HCT116 (cell line): ENCODE measurements around the gene UCHL3. TPM values are rescaled to one million over a fixed set of nuclear protein-coding genes. Genes with fewer than 3 reads are reported as not detected.

Source experiments
- ATAC-seq: fragments of 200-7000 bp; cut with Tn5 transposase; 2 replicates; pipeline ENCODE4 v1.9.1; 2020; ENCODE audit warnings: mild to moderate bottlenecking, moderate library complexity
- BruUV-seq: library from RNA; stranded (reverse); fragments of 400-500 nt; replicated peaks from 2 replicates; lab custom pipeline; 2021; lab: Mats Ljungman, UMichigan
- CTCF ChIA-PET: fragments of 300-600 bp; sonication (Branson Sonifier 250); formaldehyde crosslinking; loops from one replicate; lab custom pipeline; 2021; ENCODE audit warnings: antibody characterized with exemption; lab: Charles Lee
- POLR2A ChIA-PET: fragments of 300-600, 350-600 bp; sonication (Branson Sonifier 250); formaldehyde crosslinking; loops from one replicate; lab custom pipeline; 2021; ENCODE audit warnings: antibody characterized with exemption; lab: Charles Lee
- RAD21 ChIA-PET, 2 experiments: fragments of 300-600 bp; sonication (Branson Sonifier 250); formaldehyde crosslinking; loops; one replicate each; lab custom pipeline; 2023; ENCODE audit warnings: low total read pairs in 2 of 2; ENCODE audit not compliant: uncharacterized antibody in 2 of 2, unreplicated experiment in 2 of 2, low non-redundant PET in 1 of 2; lab: Charles Lee
- DNase-seq: peaks from one replicate; pipeline ENCODE4 v3.0.0-alpha.2; 2010; ENCODE audit warnings: low read depth, low spot score
- H2AFZ ChIP-seq: fragments of 200-600 bp; shearing (Covaris generic), sonication (generic); 2 replicates; pipeline ENCODE4 v1.6.1; 2017; ENCODE audit warnings: low read depth, mixed run types, mixed read lengths, antibody characterized with exemption, low read length; ENCODE audit not compliant: poor library complexity, severe bottlenecking
- H3K27ac ChIP-seq: 2 replicates; pipeline ENCODE4 v1.5.1; 2012; ENCODE audit warnings: low read depth, low read length
- H3K27me3 ChIP-seq: fragments of 200-600 bp; sonication (generic); 2 replicates; pipeline ENCODE4 v1.6.1; 2016; ENCODE audit warnings: mixed run types, low read length, mixed read lengths; ENCODE audit not compliant: insufficient read depth
- H3K36me3 ChIP-seq, 2 experiments: fragments of 200-500 bp in 1 of 2; fragments of 200-600 bp in 1 of 2; sonication (Bioruptor generic) in 1 of 2; sonication (generic) in 1 of 2; 2 replicates each; pipeline versions ENCODE4 v1.5.1 to v1.6.1; 2014 to 2016; ENCODE audit warnings: low read length in 2 of 2, inconsistent platforms in 1 of 2, mixed read lengths in 1 of 2, mixed run types in 1 of 2; ENCODE audit not compliant: insufficient read depth in 2 of 2, control insufficient read depth in 1 of 2
- H3K4me1 ChIP-seq, 2 experiments: fragments of 200-600 bp in 1 of 2; sonication (generic) in 1 of 2; 2 replicates each; pipeline versions ENCODE4 v1.5.1 to v1.6.1; 2012 to 2017; ENCODE audit warnings: low read length in 2 of 2, inconsistent platforms in 1 of 2, mild to moderate bottlenecking in 1 of 2, mixed read lengths in 1 of 2, mixed run types in 1 of 2, moderate library complexity in 1 of 2; ENCODE audit not compliant: insufficient read depth in 2 of 2, control insufficient read depth in 1 of 2
- H3K4me2 ChIP-seq: fragments of 200-600 bp; sonication (generic); 2 replicates; pipeline ENCODE4 v1.6.1; 2017; ENCODE audit warnings: mixed run types, low read length, mixed read lengths
- H3K4me3 ChIP-seq, 2 experiments: fragments of 200-600 bp in 1 of 2; sonication (generic) in 1 of 2; replicated peaks in 1 of 2; 2 replicates each; pipeline ENCODE4 v1.5.1; 2011 to 2016; ENCODE audit warnings: low read length in 2 of 2, control low read depth in 1 of 2, low read depth in 1 of 2, mild to moderate bottlenecking in 1 of 2, mixed read lengths in 1 of 2, mixed run types in 1 of 2
- H3K79me2 ChIP-seq: fragments of 200-600 bp; sonication (generic); 2 replicates; pipeline ENCODE4 v1.6.1; 2017; ENCODE audit warnings: mild to moderate bottlenecking, mixed run types, low read length, moderate library complexity, mixed read lengths; ENCODE audit not compliant: insufficient read depth
- H3K9ac ChIP-seq: fragments of 200-600 bp; sonication (generic); 2 replicates; pipeline ENCODE4 v1.6.1; 2016; ENCODE audit warnings: low read length, mixed read lengths
- H3K9me2 ChIP-seq: fragments of 200-600 bp; sonication (generic), shearing (Covaris generic); 2 replicates; pipeline ENCODE4 v1.6.1; 2017; ENCODE audit warnings: mixed run types, mild to moderate bottlenecking, moderate library complexity; ENCODE audit not compliant: insufficient read depth
- H3K9me3 ChIP-seq, 2 experiments: fragments of 200-500 bp in 1 of 2; fragments of 200-600 bp in 1 of 2; sonication (Bioruptor generic) in 1 of 2; sonication (generic) in 1 of 2; 2 replicates each; pipeline ENCODE4 v1.6.1; 2014 to 2017; ENCODE audit warnings: low read length in 2 of 2, mixed read lengths in 2 of 2, inconsistent platforms in 1 of 2, low read depth in 1 of 2, mild to moderate bottlenecking in 1 of 2, mixed run types in 1 of 2, moderate library complexity in 1 of 2; ENCODE audit not compliant: control insufficient read depth in 1 of 2, insufficient read depth in 1 of 2
- H4K20me1 ChIP-seq: fragments of 200-600 bp; sonication (generic), shearing (Covaris generic); 2 replicates; pipeline ENCODE4 v1.6.1; 2017; ENCODE audit warnings: mixed run types, mild to moderate bottlenecking, moderate library complexity; ENCODE audit not compliant: insufficient read depth
- CBX3 ChIP-seq: IDR thresholded peaks from 2 replicates; pipeline ENCODE4 v1.6.1; 2012; ENCODE audit warnings: low read depth
- CEBPB ChIP-seq: IDR thresholded peaks from 2 replicates; pipeline ENCODE4 v1.6.1; 2012; ENCODE audit warnings: low read depth
- CTCF ChIP-seq, 3 experiments: fragments of 200-600 bp in 1 of 3; sonication (generic) in 1 of 3; IDR thresholded peaks in 2 of 3; conservative IDR thresholded peaks in 1 of 3; 2 replicates each; pipeline ENCODE4 v1.5.1; 2012 to 2017; ENCODE audit warnings: low read depth in 2 of 3, low read length in 2 of 3, antibody characterized with exemption in 1 of 3, borderline replicate concordance in 1 of 3, control low read depth in 1 of 3, mild to moderate bottlenecking in 1 of 3, mixed read lengths in 1 of 3, mixed run types in 1 of 3, moderate library complexity in 1 of 3; ENCODE audit not compliant: insufficient read depth in 1 of 3
- EGR1 ChIP-seq: IDR thresholded peaks from 2 replicates; pipeline ENCODE4 v1.6.1; 2012; ENCODE audit warnings: low read depth
- EZH2 ChIP-seq: fragments of 200-600 bp; sonication (generic); IDR thresholded peaks from 2 replicates; pipeline ENCODE4 v1.6.1; 2017; ENCODE audit warnings: antibody characterized with exemption, mixed run types
- EZH2phosphoT487 ChIP-seq: fragments of 200-600 bp; IDR thresholded peaks from 2 replicates; pipeline ENCODE4 v1.6.1; 2018; ENCODE audit warnings: antibody characterized with exemption, borderline replicate concordance
- FOSL1 ChIP-seq: IDR thresholded peaks from 2 replicates; pipeline ENCODE4 v1.6.1; 2012; ENCODE audit warnings: low read depth
- JUND ChIP-seq: IDR thresholded peaks from 2 replicates; pipeline ENCODE4 v1.6.1; 2012
- POLR2A ChIP-seq: IDR thresholded peaks from 2 replicates; pipeline ENCODE4 v1.7.0; 2011; ENCODE audit warnings: borderline replicate concordance; ENCODE audit not compliant: insufficient read depth, insufficient read length; ENCODE audit errors: extremely low read depth
- POLR2AphosphoS5 ChIP-seq: IDR thresholded peaks from 2 replicates; pipeline ENCODE4 v1.6.1; 2011; ENCODE audit warnings: mild to moderate bottlenecking, low read depth, low read length, moderate library complexity
- RAD21 ChIP-seq: IDR thresholded peaks from 2 replicates; pipeline ENCODE4 v1.6.1; 2012; ENCODE audit warnings: low read depth, mild to moderate bottlenecking
- REST ChIP-seq: IDR thresholded peaks from 2 replicates; pipeline ENCODE4 v1.6.1; 2012; ENCODE audit warnings: low read depth
- SIN3A ChIP-seq: IDR thresholded peaks from 2 replicates; pipeline ENCODE4 v1.6.1; 2012; ENCODE audit warnings: low read depth
- SRF ChIP-seq: IDR thresholded peaks from 2 replicates; pipeline ENCODE4 v1.6.1; 2012; ENCODE audit warnings: low read depth
- TCF7L2 ChIP-seq: IDR thresholded peaks from 2 replicates; pipeline ENCODE4 v1.7.0; 2011; ENCODE audit warnings: borderline replicate concordance, inconsistent platforms; ENCODE audit not compliant: insufficient read depth, insufficient read length; ENCODE audit errors: extremely low read depth
- YY1 ChIP-seq: IDR thresholded peaks from 2 replicates; pipeline ENCODE4 v1.6.1; 2011; ENCODE audit warnings: low read length, low read depth, moderate library complexity, mild to moderate bottlenecking; ENCODE audit not compliant: insufficient replicate concordance; ENCODE audit errors: extremely low read depth
- ZBTB33 ChIP-seq: IDR thresholded peaks from 2 replicates; pipeline ENCODE4 v1.6.1; 2011; ENCODE audit warnings: mild to moderate bottlenecking, low read length, moderate library complexity; ENCODE audit not compliant: insufficient replicate concordance; ENCODE audit errors: extremely low read depth
- ZFX ChIP-seq: fragments of 450-650 bp; IDR thresholded peaks from 2 replicates; pipeline ENCODE4 v1.6.1; 2017
- ZNF274 ChIP-seq: fragments of 200-500 bp; sonication (Bioruptor generic); IDR thresholded peaks from 2 replicates; pipeline ENCODE4 v1.6.1; 2014; ENCODE audit warnings: mild to moderate bottlenecking, low read depth, low read length, inconsistent platforms
- intact Hi-C: fragments of 100-400 bp; cut with micrococcal nuclease; formaldehyde crosslinking; loops from 2 replicates; pipeline ENCODE4 v1.10.0; 2022
- total RNA-seq: library from RNA; stranded (reverse); gene quantifications from one replicate; pipeline ENCODE4 v1.2.1, GENCODE V29; 2021; ENCODE audit not compliant: unreplicated experiment
- TF ChIP-seq, protein P1 (sequence below): IDR thresholded peaks from 2 replicates; pipeline ENCODE4 v1.6.1; 2012

The UCHL3 gene
- total RNA-seq, 1 experiment from 2014 or later, result 32.4 TPM

GRCh38 chr13:75628801-75629200, 79.2 kb downstream of the UCHL3 start:
- BruUV-seq, result no TSS peak
- DNase-seq (no peak), ATAC-seq (no peak)
- ChIA-PET POLR2A (no interaction called here), CTCF (no interaction called here), RAD21 (no interaction called here)
- TF ChIP-seq REST (no peak), ZBTB33 (no peak), JUND (no peak), CBX3 (no peak), EZH2 (no peak), FOSL1 (no peak), CTCF (IDR thresholded peaks at IDR 0.05 in 2 of 3, conservative IDR thresholded peaks at IDR 0.05 in 1 of 3; ENCODE audit: borderline replicate concordance in 1 of 3, insufficient read depth in 1 of 3, low read depth in 2 of 3, low read length in 2 of 3) (no peak), CEBPB (no peak), ZNF274 (no peak), POLR2A (no peak), ZFX (no peak), SRF (no peak), POLR2AphosphoS5 (no peak), EGR1 (no peak), EZH2phosphoT487 (no peak), YY1 (no peak), SIN3A (no peak), TCF7L2 (no peak), RAD21 (no peak)
- TF ChIP-seq, protein P1, sequence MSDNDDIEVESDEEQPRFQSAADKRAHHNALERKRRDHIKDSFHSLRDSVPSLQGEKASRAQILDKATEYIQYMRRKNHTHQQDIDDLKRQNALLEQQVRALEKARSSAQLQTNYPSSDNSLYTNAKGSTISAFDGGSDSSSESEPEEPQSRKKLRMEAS, result no peak
- H3K27ac ChIP-seq, result no peak overlapping the region
- no peak overlapping the region for H3K9ac ChIP-seq
- no peaks in the 10 kb centered on the region for H3K9me3 ChIP-seq
- H3K9me2 ChIP-seq, result no peaks in the 10 kb centered on the region
- no peaks in the 10 kb centered on the region for H3K27me3 ChIP-seq
- no peak overlapping the region for H3K4me3 ChIP-seq
- H4K20me1 ChIP-seq, result no peaks in the 10 kb centered on the region
- no peak overlapping the region for H3K4me2 ChIP-seq
- H3K79me2 ChIP-seq, result no peaks in the 10 kb centered on the region
- no peaks in the 10 kb centered on the region for H3K36me3 ChIP-seq
- intact Hi-C loops, result no loop called here
- H2AFZ ChIP-seq, result no peak overlapping the region
- H3K4me1 ChIP-seq, result no peaks in the 10 kb centered on the region
